GM19099 (cell line): ENCODE measurements around the gene SLC4A2.

Experiments
- POLR2A ChIP-seq: IDR thresholded peaks from 3 replicates; pipeline ENCODE4 v1.6.1; 2011; ENCODE audit warnings: low read depth; ENCODE audit not compliant: insufficient read length; ENCODE audit errors: extremely low read depth

SLC4A2 gene

DNA sequence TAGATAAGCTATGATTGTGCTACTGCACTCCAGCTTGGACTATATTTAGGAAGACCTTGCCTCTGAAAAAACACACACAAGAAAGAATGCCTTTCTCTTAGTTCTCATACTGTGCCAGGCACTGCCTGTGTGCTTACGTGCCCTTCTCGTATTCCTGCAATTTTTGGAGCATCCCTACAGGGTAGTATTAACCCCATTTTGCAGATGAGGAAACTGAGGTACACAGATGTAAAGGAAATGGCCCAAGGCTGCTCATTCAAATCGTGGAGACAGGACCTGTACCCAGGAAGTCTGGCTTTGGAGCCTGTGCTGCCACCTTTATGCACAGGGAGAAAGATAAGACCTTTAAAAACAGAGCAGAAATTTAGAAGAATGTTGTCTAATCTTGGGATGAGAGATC, 43.6 kb downstream of the SLC4A2 start:
- TF ChIP-seq POLR2A: no peak

DNA sequence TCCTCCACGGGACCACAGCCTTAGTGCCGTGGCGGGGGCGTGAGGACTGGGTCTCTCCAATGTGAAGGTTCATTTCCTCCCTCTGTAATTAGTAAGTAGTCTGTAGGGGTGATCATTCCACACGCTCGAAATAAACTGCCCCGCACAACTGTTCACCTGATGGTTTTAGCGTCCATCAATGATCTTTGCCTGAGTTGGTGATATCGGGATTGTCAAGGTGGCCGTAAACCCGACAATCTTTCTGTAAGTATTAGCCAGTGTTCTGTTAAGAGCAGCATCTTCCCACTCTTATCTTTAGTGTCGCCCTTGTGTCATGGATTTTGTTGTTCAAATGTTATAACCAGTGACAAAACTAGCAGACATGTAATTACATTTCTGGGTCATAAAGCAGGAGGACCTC, 44.6 kb downstream of the SLC4A2 start:
- TF ChIP-seq POLR2A: no peak

DNA sequence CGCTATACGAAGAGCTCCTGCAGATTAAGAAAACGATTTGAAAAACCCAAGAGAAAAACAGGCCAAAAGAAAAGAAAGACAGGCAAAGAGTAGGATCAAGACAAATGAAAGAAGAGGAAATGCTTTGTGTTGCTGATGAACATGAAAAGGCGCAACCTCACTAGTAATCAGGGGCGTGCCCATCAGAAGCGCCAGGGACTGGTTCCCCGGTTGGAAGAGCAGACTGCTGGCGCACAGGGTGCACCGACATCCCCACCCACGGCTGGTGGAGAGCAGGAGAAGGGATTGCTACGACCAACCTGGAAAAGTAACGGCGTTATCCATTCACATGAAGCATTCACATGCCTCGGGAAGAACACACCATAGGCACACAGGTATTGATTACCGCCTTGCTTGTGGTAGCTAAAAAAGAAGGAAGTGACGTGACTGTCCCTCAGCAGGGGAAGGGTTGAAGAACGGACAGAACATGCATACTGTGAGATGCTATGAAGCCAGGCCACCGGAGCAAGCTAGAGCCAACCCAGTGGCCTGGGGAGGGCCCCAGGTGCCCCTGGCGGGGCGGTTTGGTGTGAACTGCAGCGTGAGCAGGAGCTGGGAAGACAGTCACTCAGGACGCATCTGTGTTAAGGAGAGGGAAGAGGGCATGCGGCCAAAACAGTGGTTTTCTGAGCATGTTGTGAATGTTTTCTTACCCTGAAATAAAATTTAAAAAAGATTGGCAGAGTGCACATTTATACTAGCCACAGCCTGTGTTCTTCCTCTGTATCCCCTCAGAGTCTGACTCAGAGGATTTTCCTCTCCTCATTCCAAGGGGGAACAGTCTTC, 45.2 kb downstream of the SLC4A2 start:
- TF ChIP-seq POLR2A: no peak

DNA sequence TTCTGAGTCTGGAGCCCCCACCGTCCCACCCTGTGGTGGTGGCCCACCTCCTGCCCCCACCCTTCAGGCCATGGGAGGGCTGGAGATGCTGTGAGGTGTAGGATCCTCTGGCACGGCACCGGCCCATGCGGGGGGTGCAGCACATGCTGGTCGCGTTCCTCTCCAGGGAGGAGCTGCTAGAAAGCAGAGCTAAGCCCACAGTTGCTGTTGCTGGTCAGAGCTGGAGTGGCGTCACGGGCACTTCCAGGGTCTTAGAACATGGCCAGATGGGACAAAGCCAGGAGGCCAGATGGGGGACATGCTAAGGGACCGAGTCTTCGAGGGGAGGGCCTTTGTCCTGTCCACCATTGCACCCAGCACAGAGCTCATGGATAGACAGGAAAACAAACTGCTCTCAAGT, 48.5 kb downstream of the SLC4A2 start:
- TF ChIP-seq POLR2A: no peak

DNA sequence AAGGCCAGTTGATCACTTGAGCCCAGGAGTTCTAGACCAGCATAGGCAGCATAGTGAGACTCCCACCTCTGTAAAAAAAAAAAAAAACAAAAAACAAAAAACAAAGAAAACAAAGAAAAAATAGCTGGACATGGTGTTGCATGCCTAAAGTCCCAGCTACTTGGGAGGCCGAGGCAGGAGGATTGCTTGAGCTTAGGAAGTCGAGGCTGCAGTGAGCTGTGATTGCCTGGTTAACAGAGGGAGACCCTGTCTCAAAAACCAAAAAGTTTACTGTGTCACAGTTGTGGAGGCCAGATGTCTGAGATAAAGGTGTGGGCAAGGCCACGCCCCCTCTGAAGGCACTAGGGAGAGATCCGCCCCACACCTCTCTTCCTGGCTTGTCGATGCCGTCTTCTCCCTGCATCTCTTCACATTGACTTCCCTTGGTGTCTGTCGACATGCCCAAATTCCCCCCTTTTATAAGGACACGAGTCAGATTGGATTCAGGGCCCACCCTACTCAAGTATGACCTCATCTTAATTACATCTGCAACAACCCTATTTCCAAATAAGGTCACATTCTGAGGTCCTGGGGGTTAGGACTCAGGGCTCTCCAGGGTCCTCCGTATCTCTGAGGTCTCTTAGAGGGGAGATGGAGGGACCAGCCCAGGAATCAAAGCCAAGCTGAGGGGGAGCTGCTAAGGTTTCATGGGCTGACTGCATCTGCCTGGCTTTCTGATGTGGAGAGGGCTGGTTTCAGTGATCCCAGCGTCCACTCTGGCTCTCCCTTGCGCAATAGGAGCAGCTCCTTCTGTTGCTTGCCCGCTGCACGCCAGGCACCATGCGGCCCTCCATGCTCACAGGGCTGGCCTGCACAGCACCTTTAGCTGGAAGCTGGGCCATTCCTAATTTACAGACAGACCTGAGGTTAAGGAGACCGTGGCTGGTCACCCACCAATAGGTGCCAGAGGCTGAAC, 50.0 kb downstream of the SLC4A2 start:
- no peak for TF ChIP-seq POLR2A

DNA sequence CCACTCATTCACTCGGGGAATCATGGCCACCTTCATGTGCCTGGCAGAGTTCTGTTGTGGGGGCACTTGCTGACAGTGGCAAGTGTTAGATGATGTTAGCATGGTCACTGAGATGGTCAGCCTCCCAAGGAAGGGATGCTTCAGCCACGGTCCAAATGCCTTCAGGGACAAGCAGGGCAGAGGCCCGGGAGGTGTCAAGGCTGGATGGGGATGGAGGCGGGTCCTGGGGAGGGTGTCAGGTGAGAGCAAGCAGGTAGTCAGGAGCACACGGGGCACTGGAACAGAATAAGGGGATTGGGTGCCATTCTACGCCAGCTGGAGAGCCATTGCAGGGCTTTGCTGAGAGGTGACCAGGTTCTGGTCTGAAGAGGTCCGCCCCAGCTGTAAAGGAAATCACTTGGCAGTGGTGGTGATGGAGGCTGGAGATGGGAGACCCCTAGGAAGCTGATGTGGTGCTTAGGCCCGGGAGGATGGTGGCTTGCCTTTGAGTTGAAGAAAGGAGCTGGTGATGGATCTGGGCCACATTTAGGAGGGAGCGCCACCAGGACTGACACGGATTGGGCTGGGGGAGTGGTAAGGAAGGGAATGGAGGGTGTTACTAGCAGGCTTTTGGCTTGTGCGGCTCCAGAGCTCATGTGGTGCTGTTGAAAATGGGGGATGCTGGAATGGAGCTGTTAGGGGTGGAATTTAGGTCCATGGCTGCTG, 51.0 kb downstream of the SLC4A2 start:
- TF ChIP-seq POLR2A: no peak

DNA sequence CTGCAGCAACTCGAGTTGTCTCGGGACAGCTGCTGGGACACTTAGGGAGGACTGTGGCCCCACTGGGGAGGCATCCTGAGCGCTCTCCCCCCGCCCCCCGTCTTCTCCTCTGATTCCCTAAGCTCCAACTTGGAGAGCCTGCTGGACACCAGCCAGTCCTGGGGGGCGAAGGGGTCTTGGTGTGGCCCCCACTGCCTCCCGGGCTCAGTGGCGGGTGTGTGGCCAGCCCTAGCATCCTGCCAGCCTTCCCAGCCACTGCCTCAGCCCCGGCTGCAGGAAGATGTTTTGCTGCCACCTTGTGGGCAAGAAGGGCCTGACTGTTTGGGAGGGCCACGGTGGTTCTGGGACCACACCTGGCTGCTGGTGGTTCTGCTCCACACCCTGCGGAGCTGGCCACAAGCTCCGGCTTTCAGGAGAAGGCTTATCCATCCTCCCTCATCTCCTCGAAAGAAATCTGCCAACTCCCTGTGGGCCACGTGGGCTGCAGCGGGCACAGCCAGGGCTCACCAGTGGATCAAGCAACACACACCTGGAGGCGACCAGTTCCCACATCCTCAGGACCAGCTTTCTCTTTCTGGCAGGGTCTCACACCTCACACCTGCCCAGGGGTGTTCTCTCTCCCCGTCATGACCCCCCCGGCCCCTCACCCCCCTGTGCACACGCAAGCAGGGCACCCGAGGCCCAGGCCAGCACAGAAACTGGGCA, 51.7 kb downstream of the SLC4A2 start:
- TF ChIP-seq POLR2A: no peak

DNA sequence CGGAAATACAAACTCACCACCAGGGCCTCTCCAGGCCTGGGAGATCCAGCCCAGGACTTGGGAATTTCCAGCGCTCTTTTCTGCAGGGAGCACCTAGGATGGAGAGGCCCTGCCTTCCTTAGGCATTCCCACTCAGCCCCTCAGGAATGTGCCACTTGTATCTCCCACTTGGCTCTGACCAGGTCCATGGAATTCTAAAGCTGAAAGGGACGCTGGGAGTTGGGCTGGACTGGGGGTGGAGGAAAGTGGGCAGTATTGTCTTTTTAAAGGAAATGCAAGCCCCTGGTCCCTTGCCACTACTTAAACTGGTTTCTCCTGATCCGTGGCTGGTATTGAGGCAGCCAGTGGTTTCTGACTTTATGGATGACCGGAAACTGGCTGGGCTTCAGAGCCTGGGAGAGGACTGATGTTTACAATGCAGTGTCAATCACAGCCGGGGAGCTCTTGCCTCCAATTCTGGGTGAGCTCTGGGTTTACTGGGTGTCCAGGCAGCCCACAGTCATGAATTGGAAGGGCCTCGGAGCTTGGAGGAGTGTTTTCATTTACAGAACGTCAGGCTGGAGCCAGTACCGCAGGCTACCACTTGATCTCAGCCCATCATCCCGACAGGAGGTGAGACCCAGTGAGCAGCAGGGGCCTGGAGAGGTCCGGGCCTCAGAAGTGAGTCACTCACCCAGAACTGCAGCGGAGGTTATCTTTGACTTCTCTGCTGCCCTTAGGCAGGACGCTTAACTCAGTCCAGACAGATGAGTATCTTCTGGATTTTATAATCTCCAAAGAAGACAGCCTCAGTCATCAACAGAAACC, 54.2 kb downstream of the SLC4A2 start:
- TF ChIP-seq POLR2A: no peak

DNA sequence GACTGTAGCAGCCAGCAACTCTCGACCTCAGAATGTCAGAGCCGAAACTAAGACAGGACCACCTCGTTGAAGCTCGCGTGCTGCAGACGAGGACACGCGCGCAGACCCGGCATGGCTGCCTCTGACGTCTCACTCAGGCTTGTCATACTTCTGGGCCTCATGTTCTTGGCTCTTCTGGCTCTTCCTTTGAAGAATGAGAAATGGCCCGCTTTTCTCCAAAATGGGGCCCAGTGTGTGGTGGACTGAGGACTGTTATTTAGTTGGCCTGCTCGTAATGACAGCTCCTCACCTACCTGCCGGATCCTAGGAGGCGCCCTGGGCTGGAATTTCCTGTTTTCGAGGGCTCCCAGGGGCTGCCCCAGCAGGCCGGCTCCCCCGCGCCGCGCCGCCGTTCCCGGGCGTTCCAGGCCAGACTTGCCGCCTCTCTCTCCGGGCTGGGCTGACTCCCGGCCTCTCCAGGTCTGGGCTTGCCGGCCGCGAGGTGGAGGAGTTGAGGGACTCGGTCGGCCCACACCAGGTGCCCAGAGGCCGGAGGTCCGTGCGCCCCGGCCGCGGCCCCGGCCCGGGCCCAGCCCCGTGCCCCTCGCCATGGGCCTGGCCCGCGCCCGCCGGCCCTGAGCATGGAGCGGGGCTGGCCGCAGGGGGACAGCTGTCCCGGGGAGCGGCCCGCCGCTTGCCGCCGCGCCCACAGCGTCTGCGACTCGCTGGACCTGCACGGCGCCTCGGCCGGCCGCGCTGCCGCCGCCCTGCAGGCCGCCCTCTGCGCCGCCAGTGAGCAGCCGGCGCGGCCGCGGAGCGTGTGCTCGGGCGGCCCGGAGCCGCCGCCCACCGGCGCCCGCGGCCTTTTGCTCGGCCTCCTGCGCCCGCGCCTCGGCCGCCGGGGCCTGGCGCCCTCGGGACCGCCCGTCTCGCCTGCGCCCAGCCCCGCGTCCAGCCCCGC, 55.0 kb downstream of the SLC4A2 start:
- TF ChIP-seq POLR2A: no peak

DNA sequence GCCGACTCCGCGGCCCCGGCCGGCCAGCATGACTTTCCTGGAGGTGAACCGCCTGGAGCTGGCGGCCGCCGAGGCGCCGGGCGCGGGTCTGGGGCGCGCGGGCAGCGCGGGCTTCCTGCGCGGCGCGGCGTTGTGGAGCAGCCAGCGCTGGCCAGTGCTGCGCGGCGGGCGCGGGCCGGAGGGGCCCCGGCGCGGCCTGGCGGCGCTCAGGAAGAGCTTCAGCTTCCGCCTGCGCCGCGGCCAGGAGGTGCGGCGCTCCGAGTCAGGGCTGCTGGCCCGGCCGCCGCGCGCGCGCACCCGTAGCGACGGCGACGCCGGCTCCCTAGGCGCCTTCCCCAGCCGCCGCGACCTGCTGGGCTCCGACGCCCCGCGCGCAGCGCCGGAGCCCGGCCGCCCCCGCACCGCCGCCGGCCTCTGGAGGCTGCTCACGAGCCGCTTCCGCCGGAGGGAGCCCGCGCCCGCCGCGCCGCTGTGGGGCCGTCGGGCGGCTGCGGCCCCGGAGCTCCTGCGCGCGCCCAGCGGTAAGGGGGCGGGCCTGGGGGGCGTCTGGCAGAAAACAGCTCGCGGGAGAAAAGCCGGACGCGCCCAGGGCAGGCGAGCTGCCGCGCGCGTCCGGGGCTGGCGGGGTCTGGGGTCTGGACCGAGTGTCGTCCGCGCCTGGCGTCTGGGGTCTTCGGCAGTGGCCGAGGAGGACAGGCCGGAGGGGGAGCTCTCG, 55.9 kb downstream of the SLC4A2 start:
- TF ChIP-seq POLR2A: no peak

DNA sequence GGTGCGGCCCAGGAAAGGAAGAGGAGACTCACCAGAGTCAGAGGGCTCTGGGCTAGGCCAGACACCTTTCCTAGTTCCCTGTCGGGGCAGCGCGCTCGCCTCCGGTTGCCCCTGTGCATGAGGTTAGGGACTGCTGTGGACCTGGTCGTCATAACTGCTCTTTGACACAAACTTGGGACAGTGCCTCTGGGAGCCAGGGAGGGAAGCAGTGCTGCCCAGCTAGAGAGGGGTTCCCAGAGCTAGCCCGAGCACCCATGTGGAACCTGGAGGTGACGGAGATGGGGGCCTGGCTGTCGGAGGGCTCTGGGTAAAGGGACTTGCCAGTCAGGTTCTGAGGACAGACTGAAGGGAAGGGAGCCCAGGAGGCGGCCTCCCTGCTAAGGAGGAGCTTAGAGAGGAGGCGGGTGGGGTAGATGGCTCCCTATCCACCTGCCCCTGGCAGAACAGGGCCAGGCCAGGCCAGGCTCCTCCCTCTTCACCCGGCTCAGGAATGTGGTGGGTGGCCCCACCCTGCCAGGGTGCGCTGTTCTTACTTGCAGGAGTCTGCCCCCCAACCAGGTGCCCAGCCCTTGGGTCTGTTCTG, 56.5 kb downstream of the SLC4A2 start:
- TF ChIP-seq POLR2A: no peak
